ENCODE data around the gene DNAJA4. TPM values are rescaled to one million over a fixed set of nuclear protein-coding genes. Genes with fewer than 3 reads are reported as not detected.

Gene DNAJA4
- total and polyA plus RNA-seq, 2 experiments from 2014 or later = 5.0 to 12.5 TPM

DNA sequence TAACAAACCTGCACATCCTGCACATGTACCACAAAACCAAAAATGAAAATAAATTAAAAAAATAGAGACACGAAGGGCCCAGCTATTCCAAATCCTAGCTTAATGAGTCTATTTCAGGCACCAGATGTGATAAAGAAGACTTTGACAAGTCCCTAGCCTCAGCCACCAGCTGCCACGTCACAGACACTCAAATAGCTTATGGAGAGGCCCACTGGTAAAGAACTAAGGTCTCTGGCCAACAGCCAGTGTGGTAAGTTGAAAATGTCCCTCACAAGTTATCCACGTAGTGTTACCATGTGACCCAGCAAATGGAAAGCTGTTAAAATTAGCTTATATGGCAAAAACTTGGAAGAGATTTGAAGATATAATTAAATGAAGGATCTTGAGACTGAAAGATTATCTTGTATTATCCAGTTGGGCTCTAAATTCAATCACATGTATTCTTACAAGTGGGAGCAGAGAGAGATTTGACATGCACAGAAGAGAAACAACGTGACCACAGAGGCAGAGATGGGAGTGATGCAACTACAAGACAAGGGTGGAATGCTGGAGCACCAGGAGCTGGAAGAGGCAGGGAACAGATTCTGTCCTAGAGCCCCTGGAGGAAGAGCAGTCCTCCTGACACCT, 40.9 kb upstream of the DNAJA4 start:
- H3K79me2 ChIP-seq (replicated peaks; ENCODE audit: insufficient read depth) = no peaks in the 10 kb centered on the region
- H2AFZ ChIP-seq = no peak overlapping the region
- ATAC-seq (no peak), DNase-seq (ENCODE audit: low spot score) (no peak)
- H3K27ac ChIP-seq (ENCODE audit: low read depth) = no peak overlapping the region
- H3K36me3 ChIP-seq (ENCODE audit: insufficient read depth) = no peaks in the 10 kb centered on the region
- Mint-ChIP-seq H3K4me1 (peaks cover 6% of the 10 kb centered on the region; the same call in 2 of the 3 replicates), H3K4me3 (no peak overlapping the region), H3K36me3 (ENCODE audit: low read depth) (peaks cover 3% of the 10 kb centered on the region; the same call in 1 of the 3 replicates), H3K9me3 (no peaks in the 10 kb centered on the region; the same call in 2 of the 3 replicates), H3K27ac (no peak overlapping the region), H3K27me3 (ENCODE audit: insufficient read depth, low read depth, poor library complexity) (no peaks in the 10 kb centered on the region)
- no peak overlapping the region for H3K4me3 ChIP-seq
- no peaks in the 10 kb centered on the region for H3K27me3 ChIP-seq (ENCODE audit: insufficient read depth)
- no peaks in the 10 kb centered on the region; the same call in 1 of the 2 replicates for H3K4me1 ChIP-seq (ENCODE audit: insufficient read depth)
- no peaks in the 10 kb centered on the region for H3K9me2 ChIP-seq (ENCODE audit: insufficient read depth)
- H3K4me2 ChIP-seq = no peak overlapping the region
- H3F3A ChIP-seq (replicated peaks; ENCODE audit: low read depth) = no peaks in the 10 kb centered on the region
- no peak for TF ChIP-seq JUNB (IDR thresholded peaks at IDR 0.05; ENCODE audit: unreplicated experiment)
- TF ChIP-seq, protein P1, sequence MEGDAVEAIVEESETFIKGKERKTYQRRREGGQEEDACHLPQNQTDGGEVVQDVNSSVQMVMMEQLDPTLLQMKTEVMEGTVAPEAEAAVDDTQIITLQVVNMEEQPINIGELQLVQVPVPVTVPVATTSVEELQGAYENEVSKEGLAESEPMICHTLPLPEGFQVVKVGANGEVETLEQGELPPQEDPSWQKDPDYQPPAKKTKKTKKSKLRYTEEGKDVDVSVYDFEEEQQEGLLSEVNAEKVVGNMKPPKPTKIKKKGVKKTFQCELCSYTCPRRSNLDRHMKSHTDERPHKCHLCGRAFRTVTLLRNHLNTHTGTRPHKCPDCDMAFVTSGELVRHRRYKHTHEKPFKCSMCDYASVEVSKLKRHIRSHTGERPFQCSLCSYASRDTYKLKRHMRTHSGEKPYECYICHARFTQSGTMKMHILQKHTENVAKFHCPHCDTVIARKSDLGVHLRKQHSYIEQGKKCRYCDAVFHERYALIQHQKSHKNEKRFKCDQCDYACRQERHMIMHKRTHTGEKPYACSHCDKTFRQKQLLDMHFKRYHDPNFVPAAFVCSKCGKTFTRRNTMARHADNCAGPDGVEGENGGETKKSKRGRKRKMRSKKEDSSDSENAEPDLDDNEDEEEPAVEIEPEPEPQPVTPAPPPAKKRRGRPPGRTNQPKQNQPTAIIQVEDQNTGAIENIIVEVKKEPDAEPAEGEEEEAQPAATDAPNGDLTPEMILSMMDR (conservative IDR thresholded peaks at IDR 0.05; ENCODE audit: low read depth in 2 of 2) = no peak
- TF ChIP-seq ZNF331 (CRISPR knock-in tag; IDR thresholded peaks at IDR 0.05; ENCODE audit: low read depth) = no peak
- TF ChIP-seq, protein P2, sequence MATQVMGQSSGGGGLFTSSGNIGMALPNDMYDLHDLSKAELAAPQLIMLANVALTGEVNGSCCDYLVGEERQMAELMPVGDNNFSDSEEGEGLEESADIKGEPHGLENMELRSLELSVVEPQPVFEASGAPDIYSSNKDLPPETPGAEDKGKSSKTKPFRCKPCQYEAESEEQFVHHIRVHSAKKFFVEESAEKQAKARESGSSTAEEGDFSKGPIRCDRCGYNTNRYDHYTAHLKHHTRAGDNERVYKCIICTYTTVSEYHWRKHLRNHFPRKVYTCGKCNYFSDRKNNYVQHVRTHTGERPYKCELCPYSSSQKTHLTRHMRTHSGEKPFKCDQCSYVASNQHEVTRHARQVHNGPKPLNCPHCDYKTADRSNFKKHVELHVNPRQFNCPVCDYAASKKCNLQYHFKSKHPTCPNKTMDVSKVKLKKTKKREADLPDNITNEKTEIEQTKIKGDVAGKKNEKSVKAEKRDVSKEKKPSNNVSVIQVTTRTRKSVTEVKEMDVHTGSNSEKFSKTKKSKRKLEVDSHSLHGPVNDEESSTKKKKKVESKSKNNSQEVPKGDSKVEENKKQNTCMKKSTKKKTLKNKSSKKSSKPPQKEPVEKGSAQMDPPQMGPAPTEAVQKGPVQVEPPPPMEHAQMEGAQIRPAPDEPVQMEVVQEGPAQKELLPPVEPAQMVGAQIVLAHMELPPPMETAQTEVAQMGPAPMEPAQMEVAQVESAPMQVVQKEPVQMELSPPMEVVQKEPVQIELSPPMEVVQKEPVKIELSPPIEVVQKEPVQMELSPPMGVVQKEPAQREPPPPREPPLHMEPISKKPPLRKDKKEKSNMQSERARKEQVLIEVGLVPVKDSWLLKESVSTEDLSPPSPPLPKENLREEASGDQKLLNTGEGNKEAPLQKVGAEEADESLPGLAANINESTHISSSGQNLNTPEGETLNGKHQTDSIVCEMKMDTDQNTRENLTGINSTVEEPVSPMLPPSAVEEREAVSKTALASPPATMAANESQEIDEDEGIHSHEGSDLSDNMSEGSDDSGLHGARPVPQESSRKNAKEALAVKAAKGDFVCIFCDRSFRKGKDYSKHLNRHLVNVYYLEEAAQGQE (IDR thresholded peaks at IDR 0.05; ENCODE audit: unreplicated experiment) = no peak
- TF ChIP-seq CREB1 (CRISPR knock-in tag; IDR thresholded peaks at IDR 0.05; ENCODE audit: low read depth) = no peak
- no peak for TF ChIP-seq ZNF114 (CRISPR knock-in tag; IDR thresholded peaks at IDR 0.05)
- TF ChIP-seq EZH2phosphoT487 (IDR thresholded peaks at IDR 0.05; ENCODE audit: unreplicated experiment) = no peak
- no peak for TF ChIP-seq NANOG (IDR thresholded peaks at IDR 0.05; ENCODE audit: borderline replicate concordance)
- no peak for TF ChIP-seq STAT1 (IDR thresholded peaks at IDR 0.05; ENCODE audit: unreplicated experiment)
- no peak for TF ChIP-seq POLR2AphosphoS5 (IDR thresholded peaks at IDR 0.05; ENCODE audit: low read depth)
- TF ChIP-seq, protein P3, sequence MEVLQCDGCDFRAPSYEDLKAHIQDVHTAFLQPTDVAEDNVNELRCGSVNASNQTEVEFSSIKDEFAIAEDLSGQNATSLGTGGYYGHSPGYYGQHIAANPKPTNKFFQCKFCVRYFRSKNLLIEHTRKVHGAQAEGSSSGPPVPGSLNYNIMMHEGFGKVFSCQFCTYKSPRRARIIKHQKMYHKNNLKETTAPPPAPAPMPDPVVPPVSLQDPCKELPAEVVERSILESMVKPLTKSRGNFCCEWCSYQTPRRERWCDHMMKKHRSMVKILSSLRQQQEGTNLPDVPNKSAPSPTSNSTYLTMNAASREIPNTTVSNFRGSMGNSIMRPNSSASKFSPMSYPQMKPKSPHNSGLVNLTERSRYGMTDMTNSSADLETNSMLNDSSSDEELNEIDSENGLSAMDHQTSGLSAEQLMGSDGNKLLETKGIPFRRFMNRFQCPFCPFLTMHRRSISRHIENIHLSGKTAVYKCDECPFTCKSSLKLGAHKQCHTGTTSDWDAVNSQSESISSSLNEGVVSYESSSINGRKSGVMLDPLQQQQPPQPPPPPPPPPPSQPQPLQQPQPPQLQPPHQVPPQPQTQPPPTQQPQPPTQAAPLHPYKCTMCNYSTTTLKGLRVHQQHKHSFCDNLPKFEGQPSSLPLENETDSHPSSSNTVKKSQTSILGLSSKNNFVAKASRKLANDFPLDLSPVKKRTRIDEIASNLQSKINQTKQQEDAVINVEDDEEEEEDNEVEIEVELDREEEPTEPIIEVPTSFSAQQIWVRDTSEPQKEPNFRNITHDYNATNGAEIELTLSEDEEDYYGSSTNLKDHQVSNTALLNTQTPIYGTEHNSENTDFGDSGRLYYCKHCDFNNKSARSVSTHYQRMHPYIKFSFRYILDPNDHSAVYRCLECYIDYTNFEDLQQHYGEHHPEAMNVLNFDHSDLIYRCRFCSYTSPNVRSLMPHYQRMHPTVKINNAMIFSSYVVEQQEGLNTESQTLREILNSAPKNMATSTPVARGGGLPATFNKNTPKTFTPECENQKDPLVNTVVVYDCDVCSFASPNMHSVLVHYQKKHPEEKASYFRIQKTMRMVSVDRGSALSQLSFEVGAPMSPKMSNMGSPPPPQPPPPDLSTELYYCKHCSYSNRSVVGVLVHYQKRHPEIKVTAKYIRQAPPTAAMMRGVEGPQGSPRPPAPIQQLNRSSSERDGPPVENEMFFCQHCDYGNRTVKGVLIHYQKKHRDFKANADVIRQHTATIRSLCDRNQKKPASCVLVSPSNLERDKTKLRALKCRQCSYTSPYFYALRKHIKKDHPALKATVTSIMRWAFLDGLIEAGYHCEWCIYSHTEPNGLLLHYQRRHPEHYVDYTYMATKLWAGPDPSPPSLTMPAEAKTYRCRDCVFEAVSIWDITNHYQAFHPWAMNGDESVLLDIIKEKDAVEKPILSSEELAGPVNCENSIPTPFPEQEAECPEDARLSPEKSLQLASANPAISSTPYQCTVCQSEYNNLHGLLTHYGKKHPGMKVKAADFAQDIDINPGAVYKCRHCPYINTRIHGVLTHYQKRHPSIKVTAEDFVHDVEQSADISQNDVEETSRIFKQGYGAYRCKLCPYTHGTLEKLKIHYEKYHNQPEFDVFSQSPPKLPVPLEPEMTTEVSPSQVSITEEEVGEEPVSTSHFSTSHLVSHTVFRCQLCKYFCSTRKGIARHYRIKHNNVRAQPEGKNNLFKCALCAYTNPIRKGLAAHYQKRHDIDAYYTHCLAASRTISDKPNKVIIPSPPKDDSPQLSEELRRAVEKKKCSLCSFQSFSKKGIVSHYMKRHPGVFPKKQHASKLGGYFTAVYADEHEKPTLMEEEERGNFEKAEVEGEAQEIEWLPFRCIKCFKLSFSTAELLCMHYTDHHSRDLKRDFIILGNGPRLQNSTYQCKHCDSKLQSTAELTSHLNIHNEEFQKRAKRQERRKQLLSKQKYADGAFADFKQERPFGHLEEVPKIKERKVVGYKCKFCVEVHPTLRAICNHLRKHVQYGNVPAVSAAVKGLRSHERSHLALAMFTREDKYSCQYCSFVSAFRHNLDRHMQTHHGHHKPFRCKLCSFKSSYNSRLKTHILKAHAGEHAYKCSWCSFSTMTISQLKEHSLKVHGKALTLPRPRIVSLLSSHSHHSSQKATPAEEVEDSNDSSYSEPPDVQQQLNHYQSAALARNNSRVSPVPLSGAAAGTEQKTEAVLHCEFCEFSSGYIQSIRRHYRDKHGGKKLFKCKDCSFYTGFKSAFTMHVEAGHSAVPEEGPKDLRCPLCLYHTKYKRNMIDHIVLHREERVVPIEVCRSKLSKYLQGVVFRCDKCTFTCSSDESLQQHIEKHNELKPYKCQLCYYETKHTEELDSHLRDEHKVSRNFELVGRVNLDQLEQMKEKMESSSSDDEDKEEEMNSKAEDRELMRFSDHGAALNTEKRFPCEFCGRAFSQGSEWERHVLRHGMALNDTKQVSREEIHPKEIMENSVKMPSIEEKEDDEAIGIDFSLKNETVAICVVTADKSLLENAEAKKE (CRISPR knock-in tag; IDR thresholded peaks at IDR 0.05) = no peak
- no peak for TF ChIP-seq EZH2 (IDR thresholded peaks at IDR 0.05; ENCODE audit: low read depth, unreplicated experiment)
- TF ChIP-seq, protein P4, sequence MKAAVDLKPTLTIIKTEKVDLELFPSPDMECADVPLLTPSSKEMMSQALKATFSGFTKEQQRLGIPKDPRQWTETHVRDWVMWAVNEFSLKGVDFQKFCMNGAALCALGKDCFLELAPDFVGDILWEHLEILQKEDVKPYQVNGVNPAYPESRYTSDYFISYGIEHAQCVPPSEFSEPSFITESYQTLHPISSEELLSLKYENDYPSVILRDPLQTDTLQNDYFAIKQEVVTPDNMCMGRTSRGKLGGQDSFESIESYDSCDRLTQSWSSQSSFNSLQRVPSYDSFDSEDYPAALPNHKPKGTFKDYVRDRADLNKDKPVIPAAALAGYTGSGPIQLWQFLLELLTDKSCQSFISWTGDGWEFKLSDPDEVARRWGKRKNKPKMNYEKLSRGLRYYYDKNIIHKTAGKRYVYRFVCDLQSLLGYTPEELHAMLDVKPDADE (IDR thresholded peaks at IDR 0.05) = no peak
- H4K20me1 ChIP-seq (replicated peaks; ENCODE audit: insufficient read depth) = no peaks in the 10 kb centered on the region
